ENCODE results near the gene SESN1.

DNA sequence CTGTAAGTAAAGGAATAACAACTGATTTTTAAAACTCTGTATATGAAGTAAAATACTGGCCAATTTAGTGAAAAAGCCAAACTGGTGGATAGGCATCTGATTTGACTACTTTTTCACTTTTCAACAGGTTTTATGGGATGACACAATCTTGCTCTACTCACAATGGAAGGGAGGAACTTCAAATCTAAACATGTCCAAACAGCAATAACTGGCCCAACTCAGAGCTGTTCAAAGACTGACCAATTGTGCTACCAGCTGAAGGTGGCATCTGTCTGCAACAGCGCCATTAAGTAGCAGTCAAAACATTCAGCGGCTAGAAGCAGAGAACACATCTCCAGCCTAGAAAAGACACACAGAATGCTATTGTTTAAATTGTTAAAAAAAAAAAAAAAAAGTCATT, 44.6 kb downstream of the SESN1 start:
- TF ChIP-seq CEBPB (IDR thresholded peaks at IDR 0.05) = no peak
- TF ChIP-seq, protein P1, sequence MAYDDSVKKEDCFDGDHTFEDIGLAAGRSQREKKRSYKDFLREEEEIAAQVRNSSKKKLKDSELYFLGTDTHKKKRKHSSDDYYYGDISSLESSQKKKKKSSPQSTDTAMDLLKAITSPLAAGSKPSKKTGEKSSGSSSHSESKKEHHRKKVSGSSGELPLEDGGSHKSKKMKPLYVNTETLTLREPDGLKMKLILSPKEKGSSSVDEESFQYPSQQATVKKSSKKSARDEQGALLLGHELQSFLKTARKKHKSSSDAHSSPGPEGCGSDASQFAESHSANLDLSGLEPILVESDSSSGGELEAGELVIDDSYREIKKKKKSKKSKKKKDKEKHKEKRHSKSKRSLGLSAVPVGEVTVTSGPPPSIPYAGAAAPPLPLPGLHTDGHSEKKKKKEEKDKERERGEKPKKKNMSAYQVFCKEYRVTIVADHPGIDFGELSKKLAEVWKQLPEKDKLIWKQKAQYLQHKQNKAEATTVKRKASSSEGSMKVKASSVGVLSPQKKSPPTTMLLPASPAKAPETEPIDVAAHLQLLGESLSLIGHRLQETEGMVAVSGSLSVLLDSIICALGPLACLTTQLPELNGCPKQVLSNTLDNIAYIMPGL (CRISPR knock-in tag; IDR thresholded peaks at IDR 0.05; ENCODE audit: borderline replicate concordance) = no peak
- TF ChIP-seq, protein P2, sequence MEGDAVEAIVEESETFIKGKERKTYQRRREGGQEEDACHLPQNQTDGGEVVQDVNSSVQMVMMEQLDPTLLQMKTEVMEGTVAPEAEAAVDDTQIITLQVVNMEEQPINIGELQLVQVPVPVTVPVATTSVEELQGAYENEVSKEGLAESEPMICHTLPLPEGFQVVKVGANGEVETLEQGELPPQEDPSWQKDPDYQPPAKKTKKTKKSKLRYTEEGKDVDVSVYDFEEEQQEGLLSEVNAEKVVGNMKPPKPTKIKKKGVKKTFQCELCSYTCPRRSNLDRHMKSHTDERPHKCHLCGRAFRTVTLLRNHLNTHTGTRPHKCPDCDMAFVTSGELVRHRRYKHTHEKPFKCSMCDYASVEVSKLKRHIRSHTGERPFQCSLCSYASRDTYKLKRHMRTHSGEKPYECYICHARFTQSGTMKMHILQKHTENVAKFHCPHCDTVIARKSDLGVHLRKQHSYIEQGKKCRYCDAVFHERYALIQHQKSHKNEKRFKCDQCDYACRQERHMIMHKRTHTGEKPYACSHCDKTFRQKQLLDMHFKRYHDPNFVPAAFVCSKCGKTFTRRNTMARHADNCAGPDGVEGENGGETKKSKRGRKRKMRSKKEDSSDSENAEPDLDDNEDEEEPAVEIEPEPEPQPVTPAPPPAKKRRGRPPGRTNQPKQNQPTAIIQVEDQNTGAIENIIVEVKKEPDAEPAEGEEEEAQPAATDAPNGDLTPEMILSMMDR (IDR thresholded peaks at IDR 0.05) = no peak
- TF ChIP-seq RAD21 (conservative IDR thresholded peaks at IDR 0.05 in 1 of 2, IDR thresholded peaks at IDR 0.05 in 1 of 2) = no peak
